Measurements from ENCODE around the gene ZNF500.
"Not testable (repeated sequence)": the region's sequence is repeated elsewhere in the genome, so short reads cannot be mapped to it uniquely, and the experiment has no call there.

ZNF500 gene

DNA sequence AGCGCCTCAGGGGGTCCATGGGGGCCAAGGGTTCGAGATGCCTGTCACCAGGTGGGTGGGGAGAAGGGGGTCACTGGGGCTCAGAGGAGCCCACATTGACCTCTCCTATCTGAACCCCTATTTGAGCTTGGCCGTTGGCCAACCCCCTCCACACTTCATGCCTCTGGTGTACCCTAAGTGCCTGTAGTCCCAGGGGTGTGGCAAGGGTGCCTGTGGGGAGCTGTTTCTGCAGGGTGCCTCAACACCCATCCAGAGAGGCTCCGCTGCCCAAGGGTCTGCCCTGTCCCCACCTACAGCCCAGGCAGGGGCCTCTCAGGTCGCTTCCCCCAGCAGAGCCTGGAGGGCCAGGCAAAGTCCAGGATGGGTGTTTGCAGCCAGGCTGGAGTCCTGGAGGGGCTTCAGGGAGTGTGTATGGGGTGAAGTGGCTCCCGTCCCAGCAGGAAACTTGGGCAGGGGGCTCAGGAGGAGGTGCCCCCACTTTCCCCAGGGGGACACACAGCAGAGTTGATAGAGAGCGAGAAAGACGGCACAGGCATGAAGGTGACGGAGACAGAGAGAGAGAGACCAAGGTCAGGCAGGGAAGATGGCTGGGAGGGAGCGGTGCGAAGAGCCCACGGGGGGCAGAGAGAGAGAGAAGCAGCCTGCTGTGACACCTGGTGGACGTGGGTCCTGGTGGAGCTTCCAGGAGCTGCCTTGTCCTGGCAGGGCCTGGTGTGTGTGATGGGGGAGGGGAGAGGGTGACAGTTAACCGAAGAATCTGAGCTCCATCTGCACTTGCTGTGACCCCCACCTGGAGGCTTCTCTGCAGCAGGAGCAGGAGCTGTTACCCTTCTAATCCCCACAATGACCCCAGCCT lies 20.9 kb upstream of the ZNF500 start, which contains the start of gene SEPTIN12:
SEPTIN12 (minus strand) TSS at position 719 of the 856 bp plus-strand sequence; CDS start at position 19, 700 bp downstream.
- no peaks in the 10 kb centered on the region for H3K36me3 ChIP-seq
- H3K4me3 ChIP-seq: no peak within 1 kb of the TSS
- H3K9ac ChIP-seq: 0 out of 2 replicates have a peak within 1 kb of the TSS, but pooled peaks have one; percentile 16
- peak within 1 kb of the TSS; percentile 44 for H3K4me2 ChIP-seq
- no peaks in the 10 kb centered on the region for H3K9me3 ChIP-seq
- TF ChIP-seq Cebpa-rat (IDR thresholded peaks at IDR 0.05): no peak
- H3K27ac ChIP-seq: peak within 1 kb of the TSS; percentile 4; the same call in 1 of the 2 replicates
- no peaks in the 10 kb centered on the region for H4K20me1 ChIP-seq
- no peaks in the 10 kb centered on the region for H3K27me3 ChIP-seq
- H3K4me1 ChIP-seq: peaks cover 62% of the 10 kb centered on the region

DNA sequence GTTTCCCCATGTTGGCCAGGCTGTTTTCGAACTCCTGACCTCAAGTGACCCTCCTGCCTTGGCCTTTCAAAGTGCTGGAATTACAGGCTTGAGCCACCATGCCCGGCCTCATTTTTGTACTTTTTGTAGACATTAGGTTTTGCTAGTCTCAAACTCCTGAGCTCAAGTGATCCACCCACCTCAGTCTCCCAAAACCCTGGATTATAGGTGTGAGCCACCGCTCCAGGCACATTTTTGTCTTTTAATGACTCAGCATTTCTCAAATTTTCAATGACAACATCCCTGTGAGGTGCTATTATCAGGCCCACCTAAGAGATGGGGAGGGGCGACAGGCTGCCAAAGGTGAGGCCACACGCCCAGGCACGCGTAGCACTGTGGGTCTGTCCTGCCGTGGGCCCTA lies 20.1 kb upstream of the ZNF500 start:
- TF ChIP-seq Cebpa-rat (IDR thresholded peaks at IDR 0.05): no peak
- Histone ChIP-seq H3K27me3 (no peaks in the 10 kb centered on the region), H3K9ac (no peak overlapping the region), H3K4me1 (peaks cover 68% of the 10 kb centered on the region), H3K4me3 (no peak overlapping the region), H3K36me3 (no peaks in the 10 kb centered on the region), H4K20me1 (no peaks in the 10 kb centered on the region), H3K9me3 (no peaks in the 10 kb centered on the region), H3K4me2 (no peak overlapping the region), H3K27ac (no peak overlapping the region; the same call in 1 of the 2 replicates)

DNA sequence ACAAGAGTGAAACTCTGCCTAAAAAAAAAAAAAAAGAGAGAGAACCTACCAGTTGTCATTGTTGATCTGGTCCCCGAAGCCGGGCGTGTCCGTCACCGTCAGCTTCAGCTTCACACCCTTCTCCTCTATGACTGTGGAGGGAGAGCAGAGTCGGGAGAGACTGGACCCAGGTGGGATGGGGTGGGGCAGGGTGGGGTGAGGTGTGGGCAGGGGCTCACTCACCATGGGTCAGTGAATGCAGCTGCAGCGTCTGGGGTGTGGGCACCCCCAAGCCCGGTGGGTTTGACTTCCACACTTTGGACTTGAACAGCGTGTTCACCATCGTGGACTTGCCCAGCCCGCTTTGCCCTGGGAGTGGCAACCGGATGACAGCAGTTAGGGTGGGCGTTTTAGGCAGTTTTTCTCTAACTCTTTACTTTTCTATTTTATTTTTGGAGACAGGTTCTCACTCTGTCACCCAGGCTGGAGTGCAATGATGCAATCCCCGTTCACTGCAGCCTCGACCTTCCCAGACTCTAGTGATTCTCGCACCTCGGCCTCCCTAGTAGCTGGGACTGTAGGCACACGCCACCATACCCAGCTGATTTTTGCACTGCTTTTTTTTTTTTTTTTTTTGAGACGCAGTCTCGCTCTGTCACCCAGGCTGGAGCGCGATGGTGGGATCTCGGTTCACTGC lies 18.9 kb upstream of the ZNF500 start:
- peaks cover 57% of the 10 kb centered on the region for H3K4me1 ChIP-seq

DNA sequence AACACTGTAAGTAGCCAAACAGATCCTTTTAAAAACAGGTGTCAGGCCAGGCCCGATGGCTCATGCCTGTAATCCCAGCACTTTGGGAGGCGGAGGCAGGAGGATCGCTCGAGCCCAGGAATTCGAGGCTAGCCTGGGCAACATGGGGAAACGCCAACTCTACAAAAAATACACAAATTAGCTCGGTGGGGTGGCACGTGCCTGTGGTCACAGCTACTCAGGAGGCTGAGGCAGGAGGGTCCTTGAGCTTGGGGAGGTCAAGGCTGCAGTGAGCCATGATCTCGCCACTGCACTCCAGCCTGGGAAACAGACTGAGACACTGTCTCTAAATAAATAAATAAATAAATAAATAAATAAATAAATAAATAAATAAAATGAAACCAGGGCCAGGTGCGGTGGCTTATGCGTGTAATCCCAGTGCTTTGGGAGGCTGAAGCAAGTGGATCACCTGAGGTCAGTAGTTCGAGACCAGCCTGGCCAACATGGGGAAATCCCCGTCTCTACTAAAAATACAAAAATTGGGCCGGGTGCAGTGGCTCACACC lies 17.6 kb upstream of the ZNF500 start:
- not testable (repeated sequence) for H4K20me1 ChIP-seq, H3K4me3 ChIP-seq, H3K9me3 ChIP-seq, H3K9ac ChIP-seq, H3K36me3 ChIP-seq, H3K27ac ChIP-seq, H3K27me3 ChIP-seq
- peak overlapping the region; percentile 44 for H3K4me2 ChIP-seq
- H3K4me1 ChIP-seq: peaks cover 43% of the 10 kb centered on the region

More for the DNA sequence above, 18.9 kb upstream of the ZNF500 start:
- H3K4me3 ChIP-seq: no peak overlapping the region
- no peaks in the 10 kb centered on the region for H3K36me3 ChIP-seq
- no peak overlapping the region for H3K9ac ChIP-seq
- H3K4me2 ChIP-seq: no peak overlapping the region
- no peak for TF ChIP-seq Cebpa-rat (IDR thresholded peaks at IDR 0.05)
- H3K27ac ChIP-seq: no peak overlapping the region
- H4K20me1 ChIP-seq: no peaks in the 10 kb centered on the region
- H3K27me3 ChIP-seq: no peaks in the 10 kb centered on the region
- no peaks in the 10 kb centered on the region for H3K9me3 ChIP-seq

DNA sequence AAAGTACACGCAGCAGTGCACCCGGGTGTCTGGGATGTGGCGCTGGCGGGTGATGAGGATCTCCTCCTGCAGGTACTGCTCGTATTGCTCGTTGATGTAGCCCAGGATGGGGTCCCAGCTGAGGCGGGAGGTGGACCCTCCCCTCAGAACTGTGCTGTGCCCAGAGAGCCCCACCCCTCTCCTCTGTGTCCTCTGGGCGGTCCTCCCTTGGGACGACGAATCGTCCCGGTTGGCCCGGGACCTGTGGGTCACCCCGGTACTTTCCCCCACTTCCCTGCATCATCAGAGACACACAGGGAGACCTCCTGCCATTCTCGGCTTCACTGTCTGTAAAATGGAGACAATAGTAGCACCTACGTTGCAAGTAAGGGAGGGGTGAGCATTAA lies 17.0 kb upstream of the ZNF500 start:
- TF ChIP-seq Cebpa-rat (IDR thresholded peaks at IDR 0.05): no peak
- H3K9ac ChIP-seq: no peak overlapping the region
- H3K4me2 ChIP-seq: peak overlapping the region; percentile 44
- H3K4me1 ChIP-seq: peaks cover 38% of the 10 kb centered on the region
- H3K9me3 ChIP-seq: no peaks in the 10 kb centered on the region
- H3K27me3 ChIP-seq: no peaks in the 10 kb centered on the region
- H3K4me3 ChIP-seq: no peak overlapping the region
- no peaks in the 10 kb centered on the region for H3K36me3 ChIP-seq
- no peak overlapping the region for H3K27ac ChIP-seq
- no peaks in the 10 kb centered on the region for H4K20me1 ChIP-seq

DNA sequence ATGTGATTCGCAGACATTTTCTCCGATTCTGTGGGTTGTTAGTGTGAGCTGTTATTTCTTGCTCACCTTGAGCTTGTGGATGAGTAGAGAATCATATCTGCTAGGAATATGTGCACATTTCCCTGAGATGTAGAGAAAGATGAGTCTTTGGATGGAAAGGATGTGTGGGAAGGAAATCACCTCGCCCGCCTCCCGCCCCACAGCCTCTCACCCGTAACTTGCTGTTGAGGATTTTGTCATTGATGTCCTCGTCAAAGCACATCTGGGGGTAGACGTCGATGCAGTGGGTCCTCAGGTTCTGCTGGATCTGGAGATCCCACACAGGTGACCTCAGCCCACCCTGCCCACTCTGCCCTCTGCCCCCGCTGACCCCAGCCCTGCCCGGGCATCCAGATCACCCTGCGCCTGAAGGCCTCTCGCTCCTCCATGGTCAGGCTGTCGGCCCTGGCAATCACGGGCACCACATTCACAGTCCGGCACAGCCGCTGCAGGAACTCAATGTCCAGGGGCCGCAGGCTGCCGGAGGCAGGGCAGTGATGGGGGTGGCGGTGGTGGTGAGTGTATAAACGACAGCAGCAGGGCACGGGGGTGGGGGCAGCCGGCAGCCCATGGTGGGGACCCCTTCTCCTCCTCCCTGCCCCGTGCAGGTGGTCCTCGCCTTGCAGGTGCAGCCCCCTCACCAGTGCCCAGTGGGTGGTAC lies 16.4 kb upstream of the ZNF500 start:
- Histone ChIP-seq H3K27ac (no peak overlapping the region), H3K4me3 (no peak overlapping the region), H3K36me3 (no peaks in the 10 kb centered on the region), H3K4me2 (peak overlapping the region; percentile 44), H4K20me1 (no peaks in the 10 kb centered on the region), H3K4me1 (peaks cover 32% of the 10 kb centered on the region), H3K9ac (no peak overlapping the region), H3K9me3 (no peaks in the 10 kb centered on the region), H3K27me3 (no peaks in the 10 kb centered on the region)
- no peak for TF ChIP-seq Cebpa-rat (IDR thresholded peaks at IDR 0.05)

DNA sequence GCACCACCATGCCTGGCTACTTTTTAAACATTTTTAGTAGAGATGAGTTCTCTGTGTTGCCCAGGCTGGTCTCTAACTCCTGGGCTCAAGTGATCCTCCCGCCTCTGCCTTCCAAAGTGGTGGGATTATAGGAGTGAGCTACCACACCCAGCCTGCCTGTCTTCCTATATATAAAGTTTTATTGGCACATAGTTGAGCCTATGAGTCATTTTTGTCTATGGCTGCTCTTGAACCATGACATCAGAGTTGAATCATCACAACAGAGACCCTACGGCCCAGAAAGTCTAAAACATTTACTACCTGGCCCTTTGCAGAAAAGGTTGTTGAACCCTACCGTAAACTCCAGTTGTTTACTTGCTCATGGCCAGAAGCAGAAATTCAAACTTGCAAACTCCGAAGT lies 13.3 kb upstream of the ZNF500 start:
- Histone ChIP-seq H3K36me3 (no peaks in the 10 kb centered on the region), H3K9me3 (no peaks in the 10 kb centered on the region), H3K4me1 (peaks cover 23% of the 10 kb centered on the region), H4K20me1 (no peaks in the 10 kb centered on the region), H3K27me3 (no peaks in the 10 kb centered on the region), H3K4me3 (no peak overlapping the region), H3K9ac (no peak overlapping the region), H3K4me2 (no peak overlapping the region), H3K27ac (no peak overlapping the region)
- TF ChIP-seq Cebpa-rat (IDR thresholded peaks at IDR 0.05): no peak

DNA sequence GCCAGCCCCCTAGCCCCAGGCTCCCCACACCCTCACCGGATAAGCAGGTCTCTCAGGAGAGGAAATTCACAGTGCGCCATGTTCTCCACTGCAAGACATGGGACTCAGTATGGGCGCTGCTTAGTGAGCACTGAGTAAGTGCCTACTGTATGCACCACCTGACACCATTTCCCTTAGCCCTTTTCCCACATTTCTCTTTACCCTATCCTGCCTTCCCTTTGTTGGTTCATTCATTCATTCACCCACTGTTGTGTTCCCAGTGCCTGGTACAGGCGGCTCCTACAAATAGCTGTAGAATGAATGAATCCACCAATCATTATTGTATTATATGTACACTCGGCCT lies 11.1 kb upstream of the ZNF500 start:
- H3K36me3 ChIP-seq: no peaks in the 10 kb centered on the region
- no peak overlapping the region for H3K27ac ChIP-seq
- H3K27me3 ChIP-seq: no peaks in the 10 kb centered on the region
- H3K9ac ChIP-seq: no peak overlapping the region
- no peak overlapping the region for H3K4me3 ChIP-seq
- H4K20me1 ChIP-seq: no peaks in the 10 kb centered on the region
- no peak for TF ChIP-seq Cebpa-rat (IDR thresholded peaks at IDR 0.05)
- no peak overlapping the region for H3K4me2 ChIP-seq
- no peaks in the 10 kb centered on the region for H3K9me3 ChIP-seq
- H3K4me1 ChIP-seq: peaks cover 7% of the 10 kb centered on the region

DNA sequence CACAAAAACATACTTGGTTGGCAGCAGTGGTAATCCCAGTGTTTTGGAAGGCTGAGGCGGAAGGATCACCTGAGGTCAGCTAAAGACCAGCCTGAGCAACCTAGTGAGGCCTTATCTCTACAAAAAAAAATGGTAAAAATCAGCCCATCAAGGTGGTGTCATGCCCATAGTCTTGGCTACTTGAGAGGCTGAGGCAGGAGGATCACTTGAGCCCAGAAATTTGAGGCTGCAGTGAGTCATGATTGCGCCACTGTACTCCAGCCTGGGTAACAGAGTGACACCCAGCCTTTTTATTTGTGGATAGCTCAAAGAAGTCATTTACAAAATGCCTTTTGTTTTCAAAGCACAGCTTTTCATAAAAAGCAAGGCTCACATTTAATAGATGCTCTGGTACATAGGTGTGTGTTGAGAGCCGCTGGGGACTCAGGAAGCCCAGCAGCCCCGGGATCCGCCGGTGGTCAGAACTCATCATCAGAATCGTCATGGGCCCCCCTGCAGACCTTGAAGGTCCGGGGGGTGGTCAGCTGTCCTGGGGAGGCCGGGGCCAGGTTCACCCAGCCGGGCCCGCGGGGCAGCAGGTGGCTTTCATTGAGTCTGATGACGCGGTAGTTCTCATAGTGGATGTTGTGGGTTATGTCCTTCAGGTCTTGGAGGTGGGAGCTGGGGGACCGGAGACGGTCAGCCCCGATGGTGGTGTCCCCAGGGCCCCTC lies 10.5 kb upstream of the ZNF500 start:
- H3K36me3 ChIP-seq: no peaks in the 10 kb centered on the region
- TF ChIP-seq Cebpa-rat (IDR thresholded peaks at IDR 0.05): no peak
- no peak overlapping the region for H3K4me3 ChIP-seq
- no peaks in the 10 kb centered on the region for H3K9me3 ChIP-seq
- no peak overlapping the region for H3K4me2 ChIP-seq
- 0 out of 2 replicates have a peak, but pooled peaks cover 2% of the 10 kb centered on the region for H3K4me1 ChIP-seq
- H3K27me3 ChIP-seq: no peaks in the 10 kb centered on the region
- H3K27ac ChIP-seq: no peak overlapping the region
- no peak overlapping the region for H3K9ac ChIP-seq
- H4K20me1 ChIP-seq: no peaks in the 10 kb centered on the region
